HCT116 (cell line): ENCODE data around the gene IER5L. TPM values are rescaled to one million over a fixed set of nuclear protein-coding genes. Genes with fewer than 3 reads are reported as not detected.

Source experiments
- ATAC-seq: fragments of 200-7000 bp; cut with Tn5 transposase; 2 replicates; pipeline ENCODE4 v1.9.1; 2020; ENCODE audit warnings: mild to moderate bottlenecking, moderate library complexity
- BruUV-seq: library from RNA; stranded (reverse); fragments of 400-500 nt; replicated peaks from 2 replicates; lab custom pipeline; 2021; lab: Mats Ljungman, UMichigan
- CTCF ChIA-PET: fragments of 300-600 bp; sonication (Branson Sonifier 250); formaldehyde crosslinking; loops from one replicate; lab custom pipeline; 2021; ENCODE audit warnings: antibody characterized with exemption; lab: Charles Lee
- POLR2A ChIA-PET: fragments of 300-600, 350-600 bp; sonication (Branson Sonifier 250); formaldehyde crosslinking; loops from one replicate; lab custom pipeline; 2021; ENCODE audit warnings: antibody characterized with exemption; lab: Charles Lee
- RAD21 ChIA-PET, 2 experiments: fragments of 300-600 bp; sonication (Branson Sonifier 250); formaldehyde crosslinking; loops; one replicate each; lab custom pipeline; 2023; ENCODE audit warnings: low total read pairs in 2 of 2; ENCODE audit not compliant: uncharacterized antibody in 2 of 2, unreplicated experiment in 2 of 2, low non-redundant PET in 1 of 2; lab: Charles Lee
- DNase-seq: peaks from one replicate; pipeline ENCODE4 v3.0.0-alpha.2; 2010; ENCODE audit warnings: low read depth, low spot score
- H2AFZ ChIP-seq: fragments of 200-600 bp; shearing (Covaris generic), sonication (generic); 2 replicates; pipeline ENCODE4 v1.6.1; 2017; ENCODE audit warnings: low read depth, mixed run types, mixed read lengths, antibody characterized with exemption, low read length; ENCODE audit not compliant: poor library complexity, severe bottlenecking
- H3K27ac ChIP-seq: 2 replicates; pipeline ENCODE4 v1.5.1; 2012; ENCODE audit warnings: low read depth, low read length
- H3K27me3 ChIP-seq: fragments of 200-600 bp; sonication (generic); 2 replicates; pipeline ENCODE4 v1.6.1; 2016; ENCODE audit warnings: mixed run types, low read length, mixed read lengths; ENCODE audit not compliant: insufficient read depth
- H3K36me3 ChIP-seq, 2 experiments: fragments of 200-500 bp in 1 of 2; fragments of 200-600 bp in 1 of 2; sonication (Bioruptor generic) in 1 of 2; sonication (generic) in 1 of 2; 2 replicates each; pipeline versions ENCODE4 v1.5.1 to v1.6.1; 2014 to 2016; ENCODE audit warnings: low read length in 2 of 2, inconsistent platforms in 1 of 2, mixed read lengths in 1 of 2, mixed run types in 1 of 2; ENCODE audit not compliant: insufficient read depth in 2 of 2, control insufficient read depth in 1 of 2
- H3K4me1 ChIP-seq, 2 experiments: fragments of 200-600 bp in 1 of 2; sonication (generic) in 1 of 2; 2 replicates each; pipeline versions ENCODE4 v1.5.1 to v1.6.1; 2012 to 2017; ENCODE audit warnings: low read length in 2 of 2, inconsistent platforms in 1 of 2, mild to moderate bottlenecking in 1 of 2, mixed read lengths in 1 of 2, mixed run types in 1 of 2, moderate library complexity in 1 of 2; ENCODE audit not compliant: insufficient read depth in 2 of 2, control insufficient read depth in 1 of 2
- H3K4me2 ChIP-seq: fragments of 200-600 bp; sonication (generic); 2 replicates; pipeline ENCODE4 v1.6.1; 2017; ENCODE audit warnings: mixed run types, low read length, mixed read lengths
- H3K4me3 ChIP-seq, 2 experiments: fragments of 200-600 bp in 1 of 2; sonication (generic) in 1 of 2; replicated peaks in 1 of 2; 2 replicates each; pipeline ENCODE4 v1.5.1; 2011 to 2016; ENCODE audit warnings: low read length in 2 of 2, control low read depth in 1 of 2, low read depth in 1 of 2, mild to moderate bottlenecking in 1 of 2, mixed read lengths in 1 of 2, mixed run types in 1 of 2
- H3K79me2 ChIP-seq: fragments of 200-600 bp; sonication (generic); 2 replicates; pipeline ENCODE4 v1.6.1; 2017; ENCODE audit warnings: mild to moderate bottlenecking, mixed run types, low read length, moderate library complexity, mixed read lengths; ENCODE audit not compliant: insufficient read depth
- H3K9ac ChIP-seq: fragments of 200-600 bp; sonication (generic); 2 replicates; pipeline ENCODE4 v1.6.1; 2016; ENCODE audit warnings: low read length, mixed read lengths
- H3K9me2 ChIP-seq: fragments of 200-600 bp; sonication (generic), shearing (Covaris generic); 2 replicates; pipeline ENCODE4 v1.6.1; 2017; ENCODE audit warnings: mixed run types, mild to moderate bottlenecking, moderate library complexity; ENCODE audit not compliant: insufficient read depth
- H3K9me3 ChIP-seq, 2 experiments: fragments of 200-500 bp in 1 of 2; fragments of 200-600 bp in 1 of 2; sonication (Bioruptor generic) in 1 of 2; sonication (generic) in 1 of 2; 2 replicates each; pipeline ENCODE4 v1.6.1; 2014 to 2017; ENCODE audit warnings: low read length in 2 of 2, mixed read lengths in 2 of 2, inconsistent platforms in 1 of 2, low read depth in 1 of 2, mild to moderate bottlenecking in 1 of 2, mixed run types in 1 of 2, moderate library complexity in 1 of 2; ENCODE audit not compliant: control insufficient read depth in 1 of 2, insufficient read depth in 1 of 2
- H4K20me1 ChIP-seq: fragments of 200-600 bp; sonication (generic), shearing (Covaris generic); 2 replicates; pipeline ENCODE4 v1.6.1; 2017; ENCODE audit warnings: mixed run types, mild to moderate bottlenecking, moderate library complexity; ENCODE audit not compliant: insufficient read depth
- CEBPB ChIP-seq: IDR thresholded peaks from 2 replicates; pipeline ENCODE4 v1.6.1; 2012; ENCODE audit warnings: low read depth
- EGR1 ChIP-seq: IDR thresholded peaks from 2 replicates; pipeline ENCODE4 v1.6.1; 2012; ENCODE audit warnings: low read depth
- FOSL1 ChIP-seq: IDR thresholded peaks from 2 replicates; pipeline ENCODE4 v1.6.1; 2012; ENCODE audit warnings: low read depth
- JUND ChIP-seq: IDR thresholded peaks from 2 replicates; pipeline ENCODE4 v1.6.1; 2012
- POLR2A ChIP-seq: IDR thresholded peaks from 2 replicates; pipeline ENCODE4 v1.7.0; 2011; ENCODE audit warnings: borderline replicate concordance; ENCODE audit not compliant: insufficient read depth, insufficient read length; ENCODE audit errors: extremely low read depth
- POLR2AphosphoS5 ChIP-seq: IDR thresholded peaks from 2 replicates; pipeline ENCODE4 v1.6.1; 2011; ENCODE audit warnings: mild to moderate bottlenecking, low read depth, low read length, moderate library complexity
- SRF ChIP-seq: IDR thresholded peaks from 2 replicates; pipeline ENCODE4 v1.6.1; 2012; ENCODE audit warnings: low read depth
- TCF7L2 ChIP-seq: IDR thresholded peaks from 2 replicates; pipeline ENCODE4 v1.7.0; 2011; ENCODE audit warnings: borderline replicate concordance, inconsistent platforms; ENCODE audit not compliant: insufficient read depth, insufficient read length; ENCODE audit errors: extremely low read depth
- YY1 ChIP-seq: IDR thresholded peaks from 2 replicates; pipeline ENCODE4 v1.6.1; 2011; ENCODE audit warnings: low read length, low read depth, moderate library complexity, mild to moderate bottlenecking; ENCODE audit not compliant: insufficient replicate concordance; ENCODE audit errors: extremely low read depth
- ZNF274 ChIP-seq: fragments of 200-500 bp; sonication (Bioruptor generic); IDR thresholded peaks from 2 replicates; pipeline ENCODE4 v1.6.1; 2014; ENCODE audit warnings: mild to moderate bottlenecking, low read depth, low read length, inconsistent platforms
- intact Hi-C: fragments of 100-400 bp; cut with micrococcal nuclease; formaldehyde crosslinking; loops from 2 replicates; pipeline ENCODE4 v1.10.0; 2022
- total RNA-seq: library from RNA; stranded (reverse); gene quantifications from one replicate; pipeline ENCODE4 v1.2.1, GENCODE V29; 2021; ENCODE audit not compliant: unreplicated experiment
- TF ChIP-seq, protein P1 (sequence below): IDR thresholded peaks from 2 replicates; pipeline ENCODE4 v1.6.1; 2012
- TF ChIP-seq, protein P2 (sequence below), 3 experiments: fragments of 200-600 bp in 1 of 3; sonication (generic) in 1 of 3; IDR thresholded peaks in 2 of 3; conservative IDR thresholded peaks in 1 of 3; 2 replicates each; pipeline ENCODE4 v1.5.1; 2012 to 2017; ENCODE audit warnings: low read depth in 2 of 3, low read length in 2 of 3, antibody characterized with exemption in 1 of 3, borderline replicate concordance in 1 of 3, control low read depth in 1 of 3, mild to moderate bottlenecking in 1 of 3, mixed read lengths in 1 of 3, mixed run types in 1 of 3, moderate library complexity in 1 of 3; ENCODE audit not compliant: insufficient read depth in 1 of 3
- TF ChIP-seq, protein P3 (sequence below): IDR thresholded peaks from 2 replicates; pipeline ENCODE4 v1.6.1; 2012
- TF ChIP-seq, protein P4 (sequence below): IDR thresholded peaks from 2 replicates; pipeline ENCODE4 v1.6.1; 2012; ENCODE audit warnings: low read depth
- TF ChIP-seq, protein P5 (sequence below): IDR thresholded peaks from 2 replicates; pipeline ENCODE4 v1.6.1; 2011; ENCODE audit warnings: mild to moderate bottlenecking, low read length, moderate library complexity; ENCODE audit not compliant: insufficient replicate concordance; ENCODE audit errors: extremely low read depth

IER5L gene
- total RNA-seq, 1 experiment from 2014 or later = 195 TPM

DNA sequence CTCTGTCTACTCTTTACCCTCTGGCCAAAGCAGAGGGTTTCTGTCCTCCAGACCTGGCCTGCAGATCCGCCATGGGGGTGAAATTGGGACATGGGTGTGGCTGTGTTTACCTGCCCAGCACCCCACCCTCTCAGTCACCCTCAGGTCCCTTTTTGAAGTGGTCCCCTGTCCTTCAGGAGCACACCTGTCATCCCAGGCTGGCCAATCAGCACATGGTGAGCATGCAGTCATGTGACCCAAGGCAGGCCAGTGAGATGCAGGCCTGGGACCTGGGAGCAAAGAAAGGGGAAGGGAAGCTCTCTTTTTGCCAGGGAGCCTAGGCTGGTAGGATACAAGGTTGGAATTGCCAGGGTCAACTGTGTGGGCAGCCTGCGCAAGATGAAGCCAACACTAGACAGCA lies 28.3 kb upstream of the IER5L start:
- intact Hi-C loops = no loop called here
- ChIA-PET CTCF (no interaction called here), POLR2A (interaction anchor here (1.5 kb wide), 1 partner anchor 28 kb away, joined by 7 read pairs; the partner anchor contains the start of gene IER5L), RAD21 (no interaction called here)
- no TSS peak for BruUV-seq
- H3K9me2 ChIP-seq = no peaks in the 10 kb centered on the region
- H3K4me3 ChIP-seq = no peak overlapping the region
- H3K9me3 ChIP-seq = no peaks in the 10 kb centered on the region
- H3K79me2 ChIP-seq = no peaks in the 10 kb centered on the region
- H4K20me1 ChIP-seq = no peaks in the 10 kb centered on the region
- no peaks in the 10 kb centered on the region for H3K27me3 ChIP-seq
- no peak for TF ChIP-seq JUND
- no peak for TF ChIP-seq POLR2AphosphoS5
- TF ChIP-seq, protein P1, sequence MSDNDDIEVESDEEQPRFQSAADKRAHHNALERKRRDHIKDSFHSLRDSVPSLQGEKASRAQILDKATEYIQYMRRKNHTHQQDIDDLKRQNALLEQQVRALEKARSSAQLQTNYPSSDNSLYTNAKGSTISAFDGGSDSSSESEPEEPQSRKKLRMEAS = no peak
- TF ChIP-seq POLR2A = no peak
- TF ChIP-seq, protein P2, sequence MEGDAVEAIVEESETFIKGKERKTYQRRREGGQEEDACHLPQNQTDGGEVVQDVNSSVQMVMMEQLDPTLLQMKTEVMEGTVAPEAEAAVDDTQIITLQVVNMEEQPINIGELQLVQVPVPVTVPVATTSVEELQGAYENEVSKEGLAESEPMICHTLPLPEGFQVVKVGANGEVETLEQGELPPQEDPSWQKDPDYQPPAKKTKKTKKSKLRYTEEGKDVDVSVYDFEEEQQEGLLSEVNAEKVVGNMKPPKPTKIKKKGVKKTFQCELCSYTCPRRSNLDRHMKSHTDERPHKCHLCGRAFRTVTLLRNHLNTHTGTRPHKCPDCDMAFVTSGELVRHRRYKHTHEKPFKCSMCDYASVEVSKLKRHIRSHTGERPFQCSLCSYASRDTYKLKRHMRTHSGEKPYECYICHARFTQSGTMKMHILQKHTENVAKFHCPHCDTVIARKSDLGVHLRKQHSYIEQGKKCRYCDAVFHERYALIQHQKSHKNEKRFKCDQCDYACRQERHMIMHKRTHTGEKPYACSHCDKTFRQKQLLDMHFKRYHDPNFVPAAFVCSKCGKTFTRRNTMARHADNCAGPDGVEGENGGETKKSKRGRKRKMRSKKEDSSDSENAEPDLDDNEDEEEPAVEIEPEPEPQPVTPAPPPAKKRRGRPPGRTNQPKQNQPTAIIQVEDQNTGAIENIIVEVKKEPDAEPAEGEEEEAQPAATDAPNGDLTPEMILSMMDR (IDR thresholded peaks at IDR 0.05 in 2 of 3, conservative IDR thresholded peaks at IDR 0.05 in 1 of 3; ENCODE audit: borderline replicate concordance in 1 of 3, insufficient read depth in 1 of 3, low read depth in 2 of 3, low read length in 2 of 3) = no peak
- no peak for TF ChIP-seq EGR1
- TF ChIP-seq YY1 = no peak
- no peak for TF ChIP-seq FOSL1
- TF ChIP-seq, protein P3, sequence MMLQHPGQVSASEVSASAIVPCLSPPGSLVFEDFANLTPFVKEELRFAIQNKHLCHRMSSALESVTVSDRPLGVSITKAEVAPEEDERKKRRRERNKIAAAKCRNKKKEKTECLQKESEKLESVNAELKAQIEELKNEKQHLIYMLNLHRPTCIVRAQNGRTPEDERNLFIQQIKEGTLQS = no peak
- TF ChIP-seq SRF = no peak
- TF ChIP-seq, protein P4, sequence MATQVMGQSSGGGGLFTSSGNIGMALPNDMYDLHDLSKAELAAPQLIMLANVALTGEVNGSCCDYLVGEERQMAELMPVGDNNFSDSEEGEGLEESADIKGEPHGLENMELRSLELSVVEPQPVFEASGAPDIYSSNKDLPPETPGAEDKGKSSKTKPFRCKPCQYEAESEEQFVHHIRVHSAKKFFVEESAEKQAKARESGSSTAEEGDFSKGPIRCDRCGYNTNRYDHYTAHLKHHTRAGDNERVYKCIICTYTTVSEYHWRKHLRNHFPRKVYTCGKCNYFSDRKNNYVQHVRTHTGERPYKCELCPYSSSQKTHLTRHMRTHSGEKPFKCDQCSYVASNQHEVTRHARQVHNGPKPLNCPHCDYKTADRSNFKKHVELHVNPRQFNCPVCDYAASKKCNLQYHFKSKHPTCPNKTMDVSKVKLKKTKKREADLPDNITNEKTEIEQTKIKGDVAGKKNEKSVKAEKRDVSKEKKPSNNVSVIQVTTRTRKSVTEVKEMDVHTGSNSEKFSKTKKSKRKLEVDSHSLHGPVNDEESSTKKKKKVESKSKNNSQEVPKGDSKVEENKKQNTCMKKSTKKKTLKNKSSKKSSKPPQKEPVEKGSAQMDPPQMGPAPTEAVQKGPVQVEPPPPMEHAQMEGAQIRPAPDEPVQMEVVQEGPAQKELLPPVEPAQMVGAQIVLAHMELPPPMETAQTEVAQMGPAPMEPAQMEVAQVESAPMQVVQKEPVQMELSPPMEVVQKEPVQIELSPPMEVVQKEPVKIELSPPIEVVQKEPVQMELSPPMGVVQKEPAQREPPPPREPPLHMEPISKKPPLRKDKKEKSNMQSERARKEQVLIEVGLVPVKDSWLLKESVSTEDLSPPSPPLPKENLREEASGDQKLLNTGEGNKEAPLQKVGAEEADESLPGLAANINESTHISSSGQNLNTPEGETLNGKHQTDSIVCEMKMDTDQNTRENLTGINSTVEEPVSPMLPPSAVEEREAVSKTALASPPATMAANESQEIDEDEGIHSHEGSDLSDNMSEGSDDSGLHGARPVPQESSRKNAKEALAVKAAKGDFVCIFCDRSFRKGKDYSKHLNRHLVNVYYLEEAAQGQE = no peak
- no peak for TF ChIP-seq CEBPB
- TF ChIP-seq, protein P5, sequence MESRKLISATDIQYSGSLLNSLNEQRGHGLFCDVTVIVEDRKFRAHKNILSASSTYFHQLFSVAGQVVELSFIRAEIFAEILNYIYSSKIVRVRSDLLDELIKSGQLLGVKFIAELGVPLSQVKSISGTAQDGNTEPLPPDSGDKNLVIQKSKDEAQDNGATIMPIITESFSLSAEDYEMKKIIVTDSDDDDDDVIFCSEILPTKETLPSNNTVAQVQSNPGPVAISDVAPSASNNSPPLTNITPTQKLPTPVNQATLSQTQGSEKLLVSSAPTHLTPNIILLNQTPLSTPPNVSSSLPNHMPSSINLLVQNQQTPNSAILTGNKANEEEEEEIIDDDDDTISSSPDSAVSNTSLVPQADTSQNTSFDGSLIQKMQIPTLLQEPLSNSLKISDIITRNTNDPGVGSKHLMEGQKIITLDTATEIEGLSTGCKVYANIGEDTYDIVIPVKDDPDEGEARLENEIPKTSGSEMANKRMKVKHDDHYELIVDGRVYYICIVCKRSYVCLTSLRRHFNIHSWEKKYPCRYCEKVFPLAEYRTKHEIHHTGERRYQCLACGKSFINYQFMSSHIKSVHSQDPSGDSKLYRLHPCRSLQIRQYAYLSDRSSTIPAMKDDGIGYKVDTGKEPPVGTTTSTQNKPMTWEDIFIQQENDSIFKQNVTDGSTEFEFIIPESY = no peak
- no peak for TF ChIP-seq ZNF274
- TF ChIP-seq TCF7L2 = no peak
- H3K27ac ChIP-seq = no peak overlapping the region
- DNase-seq (no peak), ATAC-seq (no peak)
- no peak overlapping the region for H3K4me2 ChIP-seq
- no peak overlapping the region for H2AFZ ChIP-seq
- peaks cover 12 to 35% of the 10 kb centered on the region in 2 experiments for H3K4me1 ChIP-seq
- no peaks in the 10 kb centered on the region for H3K36me3 ChIP-seq
- no peak overlapping the region for H3K9ac ChIP-seq
